SU-DHL-6 (cell line): ENCODE results near the gene RBMS3.

ENCODE experiments used
- H2AFZ ChIP-seq: fragments of 200-600 bp; sonication (generic); 2 replicates; pipeline ENCODE4 v1.6.1; 2014; ENCODE audit warnings: low read depth, mild to moderate bottlenecking, moderate library complexity, mixed read lengths, antibody characterized with exemption, low read length; ENCODE audit not compliant: severe bottlenecking
- H3F3A ChIP-seq: fragments of 200-600 bp; shearing (Covaris generic); 2 replicates; pipeline ENCODE4 v1.6.0; 2016; ENCODE audit warnings: antibody characterized with exemption, mild to moderate bottlenecking; ENCODE audit not compliant: insufficient read depth
- H3K27ac ChIP-seq: fragments of 200-600 bp; sonication (generic); 2 replicates; pipeline ENCODE4 v1.5.1; 2016; ENCODE audit warnings: low read depth, mild to moderate bottlenecking, low read length, moderate library complexity, mixed read lengths
- H3K27me3 ChIP-seq: fragments of 200-600 bp; sonication (generic), shearing (Covaris generic); 2 replicates; pipeline ENCODE4 v1.6.0; 2014; ENCODE audit warnings: mild to moderate bottlenecking, low read length
- H3K36me3 ChIP-seq: fragments of 200-600 bp; sonication (generic); 2 replicates; pipeline ENCODE4 v1.6.1; 2014; ENCODE audit warnings: mild to moderate bottlenecking, low read length, mixed read lengths
- H3K4me2 ChIP-seq: fragments of 300-600, 200-600 bp; shearing (Covaris generic), sonication (generic); 2 replicates; pipeline ENCODE4 v1.6.0; 2014; ENCODE audit warnings: low read length, low read depth, mild to moderate bottlenecking; ENCODE audit not compliant: poor library complexity, severe bottlenecking
- H3K4me3 ChIP-seq: fragments of 200-600 bp; sonication (generic); 2 replicates; pipeline ENCODE4 v1.5.1; 2014; ENCODE audit warnings: antibody characterized with exemption, low read length, mild to moderate bottlenecking, mixed read lengths; ENCODE audit not compliant: insufficient read depth, poor library complexity, severe bottlenecking
- H3K79me2 ChIP-seq: fragments of 200-600 bp; sonication (generic); 2 replicates; pipeline ENCODE4 v1.6.1; 2014; ENCODE audit warnings: mild to moderate bottlenecking, low read length, moderate library complexity; ENCODE audit not compliant: insufficient read depth
- H3K9ac ChIP-seq: fragments of 200-600 bp; sonication (generic); 2 replicates; pipeline ENCODE4 v1.7.0; 2014; ENCODE audit warnings: mild to moderate bottlenecking, low read length
- H3K9me2 ChIP-seq: fragments of 200-600 bp; sonication (generic); replicated peaks from 2 replicates; pipeline ENCODE4 v1.6.1; 2014; ENCODE audit warnings: low read length; ENCODE audit not compliant: insufficient read depth
- H3K9me3 ChIP-seq: fragments of 200-600 bp; sonication (generic); 2 replicates; pipeline ENCODE4 v1.6.1; 2014; ENCODE audit warnings: low read length, mixed read lengths; ENCODE audit not compliant: insufficient read depth
- H4K20me1 ChIP-seq: fragments of 200-600 bp; sonication (generic); 2 replicates; pipeline ENCODE4 v1.6.1; 2014; ENCODE audit warnings: low read depth, mild to moderate bottlenecking, antibody characterized with exemption, low read length, moderate library complexity, mixed read lengths
- CTCF ChIP-seq: fragments of 200-600 bp; sonication (generic); IDR thresholded peaks from one replicate; pipeline ENCODE4 v1.5.1; 2017; ENCODE audit warnings: antibody characterized with exemption, mild to moderate bottlenecking, low read length, moderate library complexity; ENCODE audit not compliant: insufficient read depth, poor library complexity, severe bottlenecking
- EZH2phosphoT487 ChIP-seq: fragments of 200-600 bp; sonication (generic), shearing (Covaris generic); conservative IDR thresholded peaks from 2 replicates; pipeline ENCODE4 v1.6.1; 2018; ENCODE audit warnings: mild to moderate bottlenecking, antibody characterized with exemption, low read length, moderate library complexity, mixed read lengths

RBMS3 gene

GRCh38 chr3:29772436-29772835 lies 491.6 kb downstream of the RBMS3 start:
- TF ChIP-seq CTCF, result no peak
- no peak for TF ChIP-seq EZH2phosphoT487
- no peaks in the 10 kb centered on the region for H4K20me1 ChIP-seq
- no peak overlapping the region for H3K4me3 ChIP-seq
- no peaks in the 10 kb centered on the region for H3K27me3 ChIP-seq
- no peaks in the 10 kb centered on the region for H3F3A ChIP-seq
- no peaks in the 10 kb centered on the region for H3K9me3 ChIP-seq
- H3K27ac ChIP-seq, result no peak overlapping the region
- no peak overlapping the region for H3K9ac ChIP-seq
- H3K4me2 ChIP-seq, result no peak overlapping the region
- H3K36me3 ChIP-seq, result no peaks in the 10 kb centered on the region
- no peaks in the 10 kb centered on the region for H3K9me2 ChIP-seq
- no peaks in the 10 kb centered on the region for H3K79me2 ChIP-seq
- no peak overlapping the region for H2AFZ ChIP-seq

- H3F3A ChIP-seq, result no peaks in the 10 kb centered on the region
- no peak for TF ChIP-seq CTCF
- TF ChIP-seq EZH2phosphoT487, result no peak
Observed at GRCh38 chr3:29773481-29773880, 492.6 kb downstream of the RBMS3 start.

GRCh38 chr3:29775340-29775739 lies 494.5 kb downstream of the RBMS3 start:
- no peaks in the 10 kb centered on the region for H3K27me3 ChIP-seq
- H3K9me3 ChIP-seq, result no peaks in the 10 kb centered on the region
- no peaks in the 10 kb centered on the region for H4K20me1 ChIP-seq
- H3K4me2 ChIP-seq, result no peak overlapping the region
- no peaks in the 10 kb centered on the region for H3K36me3 ChIP-seq
- H3K27ac ChIP-seq, result no peak overlapping the region
- TF ChIP-seq EZH2phosphoT487 (no peak), CTCF (no peak)
- H3F3A ChIP-seq, result no peaks in the 10 kb centered on the region
- H3K9me2 ChIP-seq, result no peaks in the 10 kb centered on the region
- no peaks in the 10 kb centered on the region for H3K79me2 ChIP-seq
- no peak overlapping the region for H3K9ac ChIP-seq
- H3K4me3 ChIP-seq, result no peak overlapping the region
- no peak overlapping the region for H2AFZ ChIP-seq

More at GRCh38 chr3:29773481-29773880, 492.6 kb downstream of the RBMS3 start:
- Histone ChIP-seq H4K20me1 (no peaks in the 10 kb centered on the region), H3K79me2 (no peaks in the 10 kb centered on the region), H3K27ac (no peak overlapping the region), H2AFZ (no peak overlapping the region), H3K36me3 (no peaks in the 10 kb centered on the region), H3K9ac (no peak overlapping the region), H3K4me2 (no peak overlapping the region), H3K4me3 (no peak overlapping the region), H3K9me3 (no peaks in the 10 kb centered on the region), H3K9me2 (no peaks in the 10 kb centered on the region), H3K27me3 (no peaks in the 10 kb centered on the region)

GRCh38 chr3:29777869-29778268 lies 497.0 kb downstream of the RBMS3 start:
- Histone ChIP-seq H3K9me2 (no peaks in the 10 kb centered on the region), H3K36me3 (no peaks in the 10 kb centered on the region), H3K9me3 (no peaks in the 10 kb centered on the region), H3K9ac (no peak overlapping the region), H3K27ac (no peak overlapping the region), H3K27me3 (no peaks in the 10 kb centered on the region), H3K4me2 (no peak overlapping the region), H3K79me2 (no peaks in the 10 kb centered on the region), H4K20me1 (no peaks in the 10 kb centered on the region), H3F3A (no peaks in the 10 kb centered on the region), H2AFZ (no peak overlapping the region), H3K4me3 (no peak overlapping the region)
- TF ChIP-seq EZH2phosphoT487, result no peak
- no peak for TF ChIP-seq CTCF
